ENCODE measurements around the gene TMEM271.
"Not testable (repeated sequence)": the region's sequence is repeated elsewhere in the genome, so short reads cannot be mapped to it uniquely, and the experiment has no call there.

The TMEM271 gene

GRCh38 chr4:610411-611261 lies 34.5 kb upstream of the TMEM271 start:
- peak; percentile 83 for DNase-seq (ENCODE audit: low spot score)

DNA sequence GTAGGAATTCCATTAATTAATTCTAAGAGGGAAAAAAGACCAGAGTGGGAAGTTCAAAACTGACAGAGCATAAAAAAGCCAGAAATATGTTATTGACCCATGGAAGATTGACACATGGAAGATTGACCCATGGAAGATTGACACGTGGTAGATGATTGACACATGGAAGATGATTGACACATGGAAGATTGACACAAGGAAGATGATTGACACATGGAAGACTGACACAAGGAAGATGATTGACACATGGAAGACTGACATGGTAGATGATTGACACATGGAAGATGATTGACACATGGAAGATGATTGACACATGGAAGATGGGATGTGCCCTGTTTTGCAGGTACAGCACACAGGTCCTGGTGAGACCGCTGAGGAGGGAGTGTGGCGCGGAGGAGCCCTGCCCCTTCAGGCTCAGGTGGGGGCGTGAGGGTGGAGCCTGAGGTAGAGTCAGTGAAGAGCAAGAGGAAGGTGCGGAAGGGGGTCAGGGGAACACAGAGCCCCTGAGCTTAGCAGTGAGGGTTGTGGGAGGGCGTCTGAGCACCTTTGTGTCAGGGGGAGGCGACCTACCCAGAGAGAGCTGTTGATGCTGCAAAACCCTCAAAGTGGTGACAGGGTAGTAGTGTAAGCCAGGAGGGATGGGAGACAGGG lies 33.4 kb upstream of the TMEM271 start:
- no peak for DNase-seq (ENCODE audit: low spot score)

DNA sequence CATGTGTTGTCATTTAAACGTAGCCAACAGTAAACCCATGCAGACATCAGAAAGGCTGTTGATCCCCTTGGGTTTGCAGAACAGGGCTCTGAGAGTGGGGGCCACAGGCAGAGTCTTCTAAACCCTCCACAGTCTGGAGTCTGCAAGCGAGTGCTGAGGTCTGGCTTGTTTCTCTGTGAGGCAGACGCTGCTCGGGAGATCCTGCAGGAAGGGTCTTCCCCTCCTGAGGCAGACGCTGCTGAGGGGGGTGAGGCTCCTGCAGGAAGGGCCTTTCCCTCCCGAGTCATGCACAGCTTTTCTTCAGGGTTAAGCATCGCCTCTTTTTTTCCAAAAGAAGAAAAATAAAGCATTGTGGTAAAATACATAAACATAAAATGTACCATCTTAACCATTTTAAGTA lies 32.1 kb upstream of the TMEM271 start:
- DNase-seq (ENCODE audit: low spot score) = no peak

DNA sequence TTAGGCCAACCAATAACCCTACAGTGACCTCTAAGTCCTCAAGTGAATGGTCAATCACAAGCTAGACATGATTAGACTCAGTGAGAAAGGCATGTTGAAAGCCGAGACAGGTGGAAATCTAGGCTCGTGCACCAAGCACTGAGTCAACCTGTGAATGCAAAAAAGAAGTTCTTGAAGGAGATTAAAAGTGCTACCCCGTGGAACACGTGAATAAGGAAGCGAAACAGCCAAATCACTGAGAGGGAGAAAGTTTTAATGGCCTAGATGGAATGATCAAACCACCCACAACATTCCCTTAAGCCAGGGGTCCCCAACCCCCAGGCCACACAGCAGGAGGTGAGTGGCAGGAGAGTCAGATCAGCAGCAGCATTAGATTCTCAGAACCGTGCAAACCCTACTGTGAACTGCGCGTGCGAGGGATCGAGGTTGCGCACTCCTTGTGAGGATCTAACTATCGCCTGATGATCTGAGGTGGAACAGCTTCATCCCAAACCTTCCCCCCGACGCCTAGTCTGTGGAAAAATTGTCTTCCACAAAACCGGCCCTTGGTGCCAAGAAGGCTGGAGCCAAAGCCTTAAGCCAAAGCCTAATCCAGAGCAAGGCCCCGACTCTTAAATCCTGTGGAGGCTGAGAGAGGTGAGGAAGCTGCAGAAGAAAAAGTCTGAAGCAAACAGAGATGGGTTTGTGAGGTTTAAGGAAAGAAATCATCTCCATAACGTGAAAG lies 29.8 kb upstream of the TMEM271 start:
- no peak for DNase-seq (ENCODE audit: low spot score)

DNA sequence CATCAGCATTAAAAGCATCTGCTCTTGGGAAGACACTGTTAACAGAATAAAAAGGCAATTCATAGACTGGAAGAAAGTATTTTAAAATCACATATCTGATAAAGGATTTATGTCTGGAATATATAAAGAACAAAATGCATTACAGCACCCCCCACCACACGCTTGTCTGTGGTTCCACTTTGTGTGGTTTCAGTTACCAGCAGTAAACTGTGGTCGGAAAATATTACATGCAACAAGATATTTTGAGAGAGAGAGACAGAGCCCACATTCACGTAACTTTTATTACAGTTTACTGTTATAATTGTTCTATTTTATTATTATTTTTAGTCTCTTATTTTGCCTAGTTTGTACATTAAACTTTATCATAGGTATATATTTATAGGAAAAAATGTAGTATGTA lies 28.0 kb upstream of the TMEM271 start:
- no peak for DNase-seq (ENCODE audit: low spot score)

GRCh38 chr4:602559-602942 lies 26.5 kb upstream of the TMEM271 start:
- peak; percentile 79 for DNase-seq (ENCODE audit: low spot score)

DNA sequence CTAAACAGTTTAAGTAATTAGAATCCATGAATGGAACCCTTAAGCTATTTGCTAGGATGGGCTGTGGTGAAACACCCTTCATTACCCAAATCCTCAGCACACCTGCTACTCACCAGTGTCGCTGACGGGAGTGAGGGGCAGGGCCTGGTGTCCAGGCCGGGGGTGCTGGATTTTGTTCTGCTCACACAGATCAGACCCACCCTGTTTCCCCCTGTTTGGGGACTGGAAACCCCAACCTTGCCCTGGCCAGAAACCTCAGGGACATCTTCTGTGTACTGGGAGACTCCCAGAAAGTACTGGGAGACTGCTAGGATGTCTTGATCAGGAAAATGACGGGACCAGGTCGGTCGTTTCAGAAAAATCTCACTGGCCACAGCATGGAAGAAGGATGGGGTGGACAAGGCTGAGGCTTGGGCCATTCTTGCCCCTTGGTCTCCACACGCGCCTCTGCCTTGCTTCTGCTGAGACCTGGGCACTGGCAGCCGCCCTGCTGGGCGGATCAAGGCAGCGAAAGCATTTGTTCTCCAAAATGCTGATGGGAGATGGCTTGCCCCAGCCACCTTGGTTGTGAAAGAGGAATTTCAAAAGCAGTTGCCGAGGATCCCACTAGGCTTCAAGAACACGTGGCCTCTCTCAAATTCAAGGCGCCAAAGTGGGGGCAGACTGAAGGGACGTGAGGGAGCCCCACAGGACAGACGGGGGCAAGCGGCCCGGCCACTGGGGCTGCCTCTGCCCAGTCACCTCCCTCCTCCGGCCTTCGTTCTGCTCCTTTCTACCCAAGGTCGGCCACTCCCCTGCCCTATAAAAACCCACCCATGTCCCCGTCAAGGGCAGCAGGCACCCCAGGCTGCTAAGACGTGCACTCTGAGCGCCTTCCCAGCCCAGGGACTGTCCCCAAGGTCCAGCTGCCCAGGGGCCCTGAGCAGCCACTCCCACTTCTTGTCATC lies 25.8 kb upstream of the TMEM271 start:
- DNase-seq (ENCODE audit: low spot score) = no peak

DNA sequence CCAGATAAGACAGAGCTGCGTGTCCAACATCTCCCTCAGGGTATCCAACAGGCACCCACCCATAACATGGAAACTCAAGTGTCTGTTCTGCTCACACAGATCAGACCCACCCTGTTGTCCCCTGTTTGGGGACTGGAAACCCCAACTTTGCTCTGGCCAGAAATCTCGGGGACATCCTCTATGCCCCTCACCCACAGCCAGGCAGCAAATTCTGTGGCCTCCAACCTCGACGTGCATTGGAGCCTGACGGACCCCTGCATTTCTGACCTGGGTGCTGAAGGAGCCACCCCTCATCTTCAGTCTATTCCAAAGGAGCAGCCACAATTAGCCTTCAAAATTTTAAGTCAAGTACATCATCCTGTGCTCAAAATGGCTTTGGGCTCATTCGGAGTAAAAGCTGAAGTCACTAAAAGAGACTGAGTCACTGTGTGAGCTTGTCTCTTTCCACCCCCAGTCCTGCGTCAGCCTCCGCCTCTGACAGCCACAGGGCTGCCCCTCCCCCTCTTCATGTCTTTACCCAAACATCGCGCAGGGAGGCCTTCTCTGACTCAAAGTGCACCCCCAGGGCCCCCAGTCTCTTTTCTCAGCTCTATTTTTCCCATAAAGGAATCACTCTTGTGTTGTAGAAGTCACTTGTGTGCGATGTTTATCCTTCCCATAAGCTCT lies 24.9 kb upstream of the TMEM271 start:
- no peak for DNase-seq (ENCODE audit: low spot score)

GRCh38 chr4:600166-600565 lies 24.1 kb upstream of the TMEM271 start:
- DNase-seq (ENCODE audit: low spot score) = no peak

DNA sequence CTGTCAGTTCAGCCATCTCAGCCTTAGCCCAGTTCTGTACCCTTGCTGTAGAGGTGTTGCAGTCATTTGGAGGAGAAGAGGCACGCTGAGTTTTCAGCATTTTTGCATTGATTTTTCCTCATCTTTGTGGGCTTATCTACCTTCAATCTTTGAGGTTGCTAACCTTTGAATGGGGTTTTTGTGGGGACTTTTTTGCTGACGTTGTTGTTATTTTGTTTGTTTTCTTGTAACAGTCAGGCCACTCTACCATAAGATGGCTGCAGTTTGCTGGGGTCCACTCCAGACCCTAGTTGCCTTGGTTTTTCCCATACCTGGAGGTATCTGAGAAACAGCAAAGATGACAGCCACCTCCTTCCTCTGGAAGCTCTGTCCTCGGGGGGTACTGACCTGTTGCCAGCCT lies 22.8 kb upstream of the TMEM271 start:
- DNase-seq (ENCODE audit: low spot score) = no peak

DNA sequence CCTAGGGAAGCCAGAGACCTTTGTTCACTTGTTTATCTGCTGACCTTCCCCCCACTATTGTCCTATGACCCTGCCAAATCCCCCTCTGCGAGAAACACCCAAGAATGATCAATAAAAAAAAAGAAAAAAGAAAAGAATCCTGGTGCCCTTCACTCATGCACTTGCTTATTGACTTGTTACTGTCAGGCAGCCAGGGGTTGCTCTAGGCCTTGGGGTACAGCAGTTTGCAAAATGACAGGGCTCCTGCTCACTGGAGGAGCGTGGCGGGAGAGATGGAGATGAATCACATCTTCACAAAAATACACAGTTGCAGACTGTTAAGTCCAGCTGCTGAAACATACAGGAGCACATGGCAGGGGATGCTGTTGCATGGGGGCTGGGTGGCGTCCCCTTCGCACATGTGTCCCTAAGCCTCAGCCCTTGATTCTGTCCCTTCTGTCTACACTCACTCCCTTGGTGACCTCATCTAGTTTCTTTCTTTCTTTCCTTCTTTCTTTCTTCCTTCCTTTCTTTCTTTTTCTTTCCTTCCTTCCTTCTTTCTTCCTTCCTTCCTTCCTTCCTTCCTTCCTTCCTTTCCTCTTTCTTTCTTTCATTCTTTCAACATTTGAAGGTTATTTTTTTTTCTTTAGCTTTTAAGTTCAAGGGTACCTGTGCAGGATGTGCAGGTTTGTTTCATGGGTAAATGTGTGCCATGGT lies 16.9 kb upstream of the TMEM271 start:
- DNase-seq (ENCODE audit: low spot score) = no peak

GRCh38 chr4:592178-592577 lies 16.1 kb upstream of the TMEM271 start:
- DNase-seq (ENCODE audit: low spot score) = not testable (repeated sequence)

GRCh38 chr4:590313-590841 lies 14.3 kb upstream of the TMEM271 start:
- no peak for DNase-seq (ENCODE audit: low spot score)

- no peak for DNase-seq (ENCODE audit: low spot score)
Measured at GRCh38 chr4:589219-589963, 13.3 kb upstream of the TMEM271 start.

DNA sequence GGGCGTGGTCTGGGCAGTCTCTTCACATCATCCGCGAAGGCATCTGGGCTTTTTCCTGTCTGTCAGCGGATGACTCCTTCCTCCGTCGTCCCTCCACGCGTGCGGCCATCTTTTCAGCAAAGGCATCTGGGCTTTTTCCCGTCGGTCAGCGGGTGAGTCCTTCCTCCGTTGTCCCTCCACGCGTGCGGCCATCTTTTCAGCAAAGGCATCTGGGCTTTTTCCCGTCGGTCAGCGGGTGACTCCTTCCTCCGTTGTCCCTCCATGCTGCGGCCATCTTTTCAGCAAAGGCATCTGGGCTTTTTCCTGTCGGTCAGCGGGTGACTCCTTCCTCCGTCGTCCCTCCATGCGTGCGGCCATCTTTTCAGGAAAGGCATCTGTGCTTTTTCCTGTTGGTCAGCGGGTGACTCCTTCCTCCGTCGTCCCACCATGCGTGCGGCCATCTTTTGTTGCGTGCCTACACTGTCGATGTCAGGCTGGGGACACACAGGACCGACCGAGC lies 12.3 kb upstream of the TMEM271 start:
- no peak for DNase-seq (ENCODE audit: low spot score)

DNA sequence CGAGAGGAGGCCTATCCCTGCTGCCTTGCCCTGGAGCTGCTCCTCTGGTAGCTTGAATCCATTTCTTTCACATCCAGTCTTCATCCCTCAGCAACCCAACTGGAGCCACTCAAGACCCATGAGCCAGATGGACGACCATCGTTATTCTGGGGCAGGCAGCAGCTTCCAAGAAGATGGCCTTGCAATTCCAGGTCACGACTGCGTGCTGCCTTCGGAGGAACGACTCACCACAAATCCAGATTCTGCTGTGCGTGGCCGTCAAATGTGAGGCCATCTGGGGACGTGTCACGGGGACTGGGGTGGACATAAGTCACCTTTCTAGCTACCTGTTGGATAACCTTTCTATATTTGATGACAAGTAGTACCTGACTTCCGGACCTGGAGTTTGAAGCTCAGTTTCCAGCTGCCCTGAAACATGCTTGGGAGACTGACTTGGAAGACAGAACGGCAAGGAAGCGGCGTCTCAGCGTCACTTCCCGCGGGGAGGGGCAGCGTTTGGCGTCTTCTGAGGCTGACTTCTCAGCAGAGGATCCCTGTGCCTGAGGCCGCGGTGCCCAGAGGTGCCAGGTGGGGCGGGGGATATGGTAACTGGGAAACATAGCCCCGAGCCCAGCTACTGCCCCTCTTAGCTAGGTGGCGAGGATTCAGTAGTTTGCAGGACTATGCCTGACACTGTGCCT lies 11.7 kb upstream of the TMEM271 start:
- DNase-seq (ENCODE audit: low spot score) = no peak

DNA sequence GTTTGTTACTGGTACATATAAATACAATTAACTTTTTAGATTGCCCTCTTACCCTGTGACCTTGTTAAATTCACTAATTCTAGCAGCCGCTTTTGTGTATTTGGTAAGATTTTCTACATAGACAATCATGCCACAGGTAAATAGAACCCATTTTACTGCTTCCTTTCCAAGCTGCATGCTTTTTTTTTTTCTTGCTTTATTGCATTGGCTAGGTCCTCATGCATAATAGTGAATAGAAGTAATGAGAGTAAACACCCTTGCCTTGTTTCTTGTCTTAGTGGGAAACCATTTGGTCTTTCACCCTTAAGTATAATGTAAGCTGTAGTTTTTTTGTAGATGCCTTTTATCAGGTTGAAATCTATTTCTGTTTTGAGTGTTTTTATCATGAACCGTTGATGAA lies 7.7 kb upstream of the TMEM271 start:
- no peak for DNase-seq (ENCODE audit: low spot score)

- peak; percentile 33 for DNase-seq (ENCODE audit: low spot score)
Measured at GRCh38 chr4:581753-582361, 5.8 kb upstream of the TMEM271 start.
